ENCODE results near the gene ZMIZ1. TPM values are rescaled to one million over a fixed set of nuclear protein-coding genes. Genes with fewer than 3 reads are reported as not detected.

The ZMIZ1 gene
- total and polyA plus RNA-seq, 4 donors: 18.3 to 80.2 (median 42.6) TPM

- peaks cover 0 to 1% (median 0%) of the 10 kb centered on the region in 5 donors for H3K4me1 ChIP-seq (ENCODE audit: control insufficient read depth in 5 of 5, insufficient read depth in 5 of 5, low read length in 5 of 5)
- ATAC-seq (ENCODE audit: insufficient read depth, low FRiP score) (no peak), DNase-seq (no peak)
- 73 to 89% methylated on average over 5 of the region's 5 CpGs for WGBS, 2 donors
- H3K9me3 ChIP-seq (ENCODE audit: control insufficient read depth in 4 of 4, insufficient read depth in 3 of 4, low read length in 3 of 4): no peaks in the 10 kb centered on the region
- H3K27me3 ChIP-seq (ENCODE audit: control insufficient read depth in 3 of 3, insufficient read depth in 3 of 3, low read length in 2 of 3): no peaks in the 10 kb centered on the region
- H3K9ac ChIP-seq (ENCODE audit: insufficient read depth in 1 of 2, low read length in 2 of 2): no peak overlapping the region
- peaks cover 6 to 13% (median 8%) of the 10 kb centered on the region in 4 donors for H3K36me3 ChIP-seq (ENCODE audit: control insufficient read depth in 4 of 4, insufficient read depth in 4 of 4, low read length in 4 of 4)
- H3K4me3 ChIP-seq: no peak overlapping the region
- no peak for TF ChIP-seq CTCF (IDR thresholded peaks at IDR 0.05; ENCODE audit: control extremely low read depth, extremely low read depth)
- H3K27ac ChIP-seq (ENCODE audit: low read depth in 1 of 2, low read length in 1 of 2): no peak overlapping the region
These were observed 290.0 kb downstream of the ZMIZ1 start for GRCh38 chr10:79358811-79359210.

GRCh38 chr10:79359816-79360498, 291.2 kb downstream of the ZMIZ1 start:
- WGBS, 2 donors: 66 to 85% methylated on average over 6 of the region's 6 CpGs
- H3K9ac ChIP-seq (ENCODE audit: insufficient read depth in 1 of 2, low read length in 2 of 2): no peak overlapping the region
- H3K27ac ChIP-seq (ENCODE audit: low read depth in 1 of 2, low read length in 1 of 2): no peak overlapping the region
- H3K36me3 ChIP-seq (ENCODE audit: control insufficient read depth in 4 of 4, insufficient read depth in 4 of 4, low read length in 4 of 4): peaks cover 0 to 3% (median 2%) of the 10 kb centered on the region in 4 donors
- H3K9me3 ChIP-seq (ENCODE audit: control insufficient read depth in 4 of 4, insufficient read depth in 3 of 4, low read length in 3 of 4): no peaks in the 10 kb centered on the region
- TF ChIP-seq CTCF (IDR thresholded peaks at IDR 0.05; ENCODE audit: control extremely low read depth, extremely low read depth): no peak
- DNase-seq: no peak
- no peaks in the 10 kb centered on the region for H3K27me3 ChIP-seq (ENCODE audit: control insufficient read depth in 3 of 3, insufficient read depth in 3 of 3, low read length in 2 of 3)
- no peak overlapping the region for H3K4me3 ChIP-seq
- ATAC-seq (ENCODE audit: insufficient read depth, low FRiP score): no peak
- H3K4me1 ChIP-seq (ENCODE audit: control insufficient read depth in 5 of 5, insufficient read depth in 5 of 5, low read length in 5 of 5): peaks cover 0 to 1% (median 0%) of the 10 kb centered on the region in 5 donors

GRCh38 chr10:79360499-79361342, 292.0 kb downstream of the ZMIZ1 start:
- Histone ChIP-seq H3K9ac (ENCODE audit: insufficient read depth in 1 of 2, low read length in 2 of 2) (no peak overlapping the region), H3K4me1 (ENCODE audit: control insufficient read depth in 5 of 5, insufficient read depth in 5 of 5, low read length in 5 of 5) (peaks cover 0 to 1% (median 0%) of the 10 kb centered on the region in 5 donors), H3K4me3 (no peak overlapping the region), H3K27me3 (ENCODE audit: control insufficient read depth in 3 of 3, insufficient read depth in 3 of 3, low read length in 2 of 3) (no peaks in the 10 kb centered on the region), H3K27ac (ENCODE audit: low read depth in 1 of 2, low read length in 1 of 2) (no peak overlapping the region), H3K9me3 (ENCODE audit: control insufficient read depth in 4 of 4, insufficient read depth in 3 of 4, low read length in 3 of 4) (no peaks in the 10 kb centered on the region), H3K36me3 (ENCODE audit: control insufficient read depth in 4 of 4, insufficient read depth in 4 of 4, low read length in 4 of 4) (peaks cover 0 to 3% (median 1%) of the 10 kb centered on the region in 4 donors)
- no peak for DNase-seq
- ATAC-seq (ENCODE audit: insufficient read depth, low FRiP score): no peak
- 92 to 95% methylated on average over 5 of the region's 5 CpGs for WGBS, 2 donors
- TF ChIP-seq CTCF (IDR thresholded peaks at IDR 0.05; ENCODE audit: control extremely low read depth, extremely low read depth): no peak

Data from lung (tissue), 12 donors.